A673 (cell line): ENCODE results near the gene TXNDC12.

Experiments used
- EZH2 ChIP-seq: fragments of 200-600 bp; sonication (generic); IDR thresholded peaks from 2 replicates; pipeline ENCODE4 v1.6.1; 2017; ENCODE audit warnings: borderline replicate concordance, low read depth, mild to moderate bottlenecking, mixed read lengths, antibody characterized with exemption, low read length; ENCODE audit not compliant: poor library complexity, severe bottlenecking
- TF ChIP-seq, protein P1 (sequence below): fragments of 300-800, 200-600 bp; sonication (generic); conservative IDR thresholded peaks from 2 replicates; pipeline ENCODE4 v1.5.1; 2017; ENCODE audit warnings: low read depth, mild to moderate bottlenecking, antibody characterized with exemption, low read length, moderate library complexity, mixed read lengths

DNA sequence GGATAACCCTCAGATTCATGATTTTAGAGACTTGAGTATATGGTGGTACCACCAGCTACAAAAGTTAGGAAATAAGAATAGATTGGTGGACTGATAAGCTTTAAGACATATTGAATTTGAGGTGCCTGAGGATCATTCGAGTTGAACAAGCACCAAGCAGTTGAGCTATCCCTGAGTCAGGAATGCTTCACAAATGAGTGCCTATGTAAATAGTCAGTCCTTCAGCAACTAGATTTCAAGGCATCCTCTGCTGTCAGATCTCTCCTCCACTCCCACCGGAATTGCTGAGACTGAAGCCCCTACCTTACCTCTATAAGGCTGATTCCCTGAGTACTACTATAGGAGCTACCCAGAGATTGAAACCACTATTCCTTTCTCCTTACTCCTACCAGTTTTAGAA is 8.2 kb upstream of the TXNDC12 start:
- TF ChIP-seq, protein P1, sequence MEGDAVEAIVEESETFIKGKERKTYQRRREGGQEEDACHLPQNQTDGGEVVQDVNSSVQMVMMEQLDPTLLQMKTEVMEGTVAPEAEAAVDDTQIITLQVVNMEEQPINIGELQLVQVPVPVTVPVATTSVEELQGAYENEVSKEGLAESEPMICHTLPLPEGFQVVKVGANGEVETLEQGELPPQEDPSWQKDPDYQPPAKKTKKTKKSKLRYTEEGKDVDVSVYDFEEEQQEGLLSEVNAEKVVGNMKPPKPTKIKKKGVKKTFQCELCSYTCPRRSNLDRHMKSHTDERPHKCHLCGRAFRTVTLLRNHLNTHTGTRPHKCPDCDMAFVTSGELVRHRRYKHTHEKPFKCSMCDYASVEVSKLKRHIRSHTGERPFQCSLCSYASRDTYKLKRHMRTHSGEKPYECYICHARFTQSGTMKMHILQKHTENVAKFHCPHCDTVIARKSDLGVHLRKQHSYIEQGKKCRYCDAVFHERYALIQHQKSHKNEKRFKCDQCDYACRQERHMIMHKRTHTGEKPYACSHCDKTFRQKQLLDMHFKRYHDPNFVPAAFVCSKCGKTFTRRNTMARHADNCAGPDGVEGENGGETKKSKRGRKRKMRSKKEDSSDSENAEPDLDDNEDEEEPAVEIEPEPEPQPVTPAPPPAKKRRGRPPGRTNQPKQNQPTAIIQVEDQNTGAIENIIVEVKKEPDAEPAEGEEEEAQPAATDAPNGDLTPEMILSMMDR: no peak
- TF ChIP-seq EZH2: no peak
